Endothelial cell of umbilical vein (primary cell): ENCODE results near the gene LEO1.

Experiments used
- CTCF ChIP-seq, 2 donors: IDR thresholded peaks; 1 replicate in 1 of 2; 2 replicates in 1 of 2; pipeline ENCODE4 v1.5.1; 2011; ENCODE audit warnings: low read length in 2 of 2, mild to moderate bottlenecking in 2 of 2, moderate library complexity in 2 of 2, control low read depth in 1 of 2, inconsistent platforms in 1 of 2, low read depth in 1 of 2; ENCODE audit not compliant: insufficient read depth in 1 of 2; ENCODE audit errors: extremely low read depth in 1 of 2
- EZH2 ChIP-seq: IDR thresholded peaks from 2 replicates; pipeline ENCODE4 v1.6.1; 2012; ENCODE audit warnings: borderline replicate concordance, low read depth, mild to moderate bottlenecking, moderate library complexity, low read length, inconsistent platforms; ENCODE audit not compliant: severe bottlenecking
- FOS ChIP-seq: IDR thresholded peaks from 2 replicates; pipeline ENCODE4 v1.6.1; 2011; ENCODE audit warnings: mild to moderate bottlenecking, low read length, moderate library complexity, borderline replicate concordance; ENCODE audit not compliant: insufficient read depth
- GATA2 ChIP-seq: IDR thresholded peaks from 2 replicates; pipeline ENCODE4 v1.7.0; 2011; ENCODE audit warnings: low read depth, mild to moderate bottlenecking, moderate library complexity, mixed read lengths, low read length; ENCODE audit not compliant: insufficient read length, insufficient read depth
- JUN ChIP-seq: IDR thresholded peaks from 2 replicates; pipeline ENCODE4 v1.6.1; 2011; ENCODE audit warnings: borderline replicate concordance, low read depth; ENCODE audit not compliant: insufficient read length, insufficient read depth
- MYC ChIP-seq: IDR thresholded peaks from one replicate; pipeline ENCODE4 v1.6.1; 2011; ENCODE audit warnings: mild to moderate bottlenecking, low read depth, low read length
- POLR2A ChIP-seq: IDR thresholded peaks from 2 replicates; pipeline ENCODE4 v1.6.1; 2012; ENCODE audit warnings: low read depth, mild to moderate bottlenecking, control low read depth, low read length
- POLR2AphosphoS5 ChIP-seq: IDR thresholded peaks from 2 replicates; pipeline ENCODE4 v1.6.1; 2012; ENCODE audit warnings: low read depth, mild to moderate bottlenecking, control low read depth, low read length, moderate library complexity; ENCODE audit not compliant: insufficient read depth
- TF ChIP-seq, protein P1 (sequence below): IDR thresholded peaks from 2 replicates; pipeline ENCODE4 v1.6.1; 2011; ENCODE audit not compliant: insufficient read depth, insufficient read length

DNA sequence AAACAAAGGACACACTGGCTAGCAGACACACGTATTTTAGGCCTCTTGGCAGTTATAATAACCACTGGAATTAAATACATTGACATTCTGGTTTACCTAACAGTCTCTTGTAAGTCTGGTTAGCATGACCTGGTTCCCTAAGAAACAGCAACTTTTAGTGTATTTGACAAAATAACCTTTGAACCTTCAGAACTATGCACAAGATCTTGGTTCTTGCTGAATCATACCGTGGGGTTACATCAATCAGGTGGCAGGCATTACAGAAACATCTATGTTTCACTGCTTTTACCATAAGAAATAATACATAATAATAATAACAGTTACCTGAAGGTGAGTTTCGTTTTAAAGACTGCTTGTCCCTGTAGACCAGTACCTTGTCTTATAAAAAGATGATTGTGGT is 18.8 kb downstream of the LEO1 start:
- TF ChIP-seq CTCF (IDR thresholded peaks at IDR 0.05; ENCODE audit: extremely low read depth in 1 of 2, insufficient read depth in 1 of 2, low read depth in 1 of 2, low read length in 2 of 2) (no peak), POLR2AphosphoS5 (no peak), POLR2A (no peak), EZH2 (no peak), JUN (no peak), GATA2 (no peak), FOS (no peak), MYC (no peak)
- TF ChIP-seq, protein P1, sequence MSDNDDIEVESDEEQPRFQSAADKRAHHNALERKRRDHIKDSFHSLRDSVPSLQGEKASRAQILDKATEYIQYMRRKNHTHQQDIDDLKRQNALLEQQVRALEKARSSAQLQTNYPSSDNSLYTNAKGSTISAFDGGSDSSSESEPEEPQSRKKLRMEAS: no peak
